Colonic mucosa (tissue), 4 donors: Measurements from ENCODE around the gene KRT35. TPM values are rescaled to one million over a fixed set of nuclear protein-coding genes. Genes with fewer than 3 reads are reported as not detected.

ENCODE experiments used
- DNase-seq: peaks from one replicate; pipeline ENCODE4 v3.0.0-alpha.2; 2020
- H3K27ac ChIP-seq: fragments of 200-600 bp; one replicate; pipeline ENCODE4 v1.8.0; 2021
- H3K27me3 ChIP-seq: fragments of 200-600 bp; one replicate; pipeline ENCODE4 v1.8.0; 2021
- H3K36me3 ChIP-seq: fragments of 200-600 bp; one replicate; pipeline ENCODE4 v1.8.0; 2021
- H3K4me1 ChIP-seq: fragments of 200-600 bp; one replicate; pipeline ENCODE4 v1.8.0; 2021; ENCODE audit warnings: mild to moderate bottlenecking
- H3K4me3 ChIP-seq: fragments of 200-600 bp; one replicate; pipeline ENCODE4 v1.8.0; 2021
- H3K9ac ChIP-seq, 2 donors: one replicate each; pipeline ENCODE4 v1.7.0; 2013; ENCODE audit warnings: control low read depth in 2 of 2, low read depth in 2 of 2, low read length in 2 of 2
- H3K9me3 ChIP-seq: fragments of 200-600 bp; one replicate; pipeline ENCODE4 v1.8.0; 2021
- CTCF ChIP-seq: fragments of 200-600 bp; IDR thresholded peaks from one replicate; pipeline ENCODE4 v1.8.0; 2022; ENCODE audit warnings: antibody characterized with exemption, mild to moderate bottlenecking
- intact Hi-C: fragments of 100-400 bp; cut with DNase I; formaldehyde crosslinking; loops from one replicate; pipeline ENCODE4 v1.14.1; 2022
- total RNA-seq, 2 donors: library from RNA; stranded (reverse); fragmentation: NEBNext Ultra II Directional in 1 of 2; extraction: Animal tissue kit (Norgen Biotek cat#: 25700) in 1 of 2; gene quantifications; one replicate each; pipeline ENCODE4 v1.2.1, GENCODE V29; 2021
- donor health status: healthy.
- donor health status: DM: no; HTN: no; CAD: no.
- donor health status: DM: no; HTN: no; CAD: no.

Gene KRT35
- total RNA-seq, 2 donors from 2014 or later: not detected

DNA sequence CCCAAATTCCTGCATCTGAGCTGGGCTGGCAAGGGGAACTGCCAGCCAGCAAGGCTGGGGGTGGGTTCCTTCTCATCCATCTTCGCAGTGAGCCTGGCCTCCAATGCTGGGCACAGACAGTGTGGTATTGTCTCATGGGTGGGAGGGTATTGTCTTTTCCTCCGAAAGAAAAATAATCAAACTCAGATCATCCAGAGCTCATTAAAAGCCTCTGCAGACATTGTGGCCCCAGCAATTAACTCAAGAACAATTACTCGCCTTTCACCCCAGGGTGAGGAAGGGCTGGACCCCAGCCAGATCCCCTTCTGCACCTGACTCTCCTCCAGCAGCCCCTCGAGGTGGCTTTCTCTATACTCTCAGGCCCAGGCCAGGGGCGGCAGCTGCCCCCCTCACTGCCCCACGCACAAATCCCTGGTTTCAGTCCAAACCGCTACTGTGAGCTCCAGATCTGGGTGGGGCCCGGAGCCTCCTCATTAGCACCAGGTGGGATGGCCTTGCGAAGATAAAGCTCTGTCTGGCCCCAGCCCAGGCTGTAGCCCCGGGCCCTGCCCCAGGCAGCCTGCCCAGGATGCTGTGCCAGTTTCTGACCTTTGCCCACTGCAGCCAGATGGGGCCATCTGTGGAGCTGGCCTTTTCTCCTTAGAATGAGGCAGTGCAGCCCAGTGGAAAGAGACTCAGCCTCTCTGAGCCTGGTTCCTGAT lies 40.0 kb upstream of the KRT35 start:
- Histone ChIP-seq H3K9me3 (no peaks in the 10 kb centered on the region), H3K27me3 (no peaks in the 10 kb centered on the region), H3K9ac (peak overlapping the region in 1 of 2 donors; percentile 66), H3K4me1 (peaks cover 20% of the 10 kb centered on the region), H3K27ac (peak overlapping the region; percentile 82), H3K4me3 (no peak overlapping the region), H3K36me3 (no peaks in the 10 kb centered on the region)
- TF ChIP-seq CTCF: no peak
- intact Hi-C loops: no loop called here
- DNase-seq: peak; percentile 78

DNA sequence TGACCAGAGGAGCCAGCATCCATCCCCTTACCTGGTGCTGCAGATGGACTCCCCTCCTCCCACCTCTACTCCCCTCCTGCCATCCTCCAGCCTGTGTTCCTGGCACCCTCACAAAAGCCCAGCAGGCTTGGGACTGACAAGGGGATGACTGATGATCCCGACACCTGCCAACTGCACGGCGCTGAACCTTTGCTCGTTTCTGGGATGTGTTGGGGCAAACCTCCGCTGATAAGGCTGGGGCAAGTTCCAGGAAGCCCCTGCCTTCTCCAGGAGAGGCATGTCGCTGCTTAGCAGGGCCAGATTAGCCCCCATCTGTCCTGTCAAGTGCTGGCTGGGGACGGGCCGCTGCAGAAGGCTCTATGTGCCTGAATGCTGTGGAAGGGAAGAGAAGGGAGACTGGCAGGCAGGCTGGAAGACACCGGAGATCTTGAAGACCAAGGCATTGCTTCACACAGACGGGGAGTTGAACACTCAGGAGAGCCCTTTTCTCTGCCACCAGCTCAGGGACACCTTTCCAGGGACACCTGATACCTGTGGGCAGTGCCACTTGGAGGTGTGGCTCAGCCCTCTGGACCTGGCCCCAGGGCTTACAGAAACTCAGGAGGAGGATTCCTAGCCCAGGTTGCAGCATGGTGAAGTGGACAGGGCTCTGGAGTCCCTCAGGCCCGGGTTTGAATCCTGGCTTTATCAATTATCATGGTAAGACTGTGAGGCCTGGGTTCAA lies 38.7 kb upstream of the KRT35 start:
- H3K9ac ChIP-seq: no peak overlapping the region

GRCh38 chr17:41518789-41519449 lies 38.0 kb upstream of the KRT35 start, which contains the start of gene KRT15:
Gene KRT15, minus strand, starts transcription at chr17:41518890. Its CDS starts 63 bp downstream, at chr17:41518827.
- H3K4me3 ChIP-seq: no peak within 1 kb of the TSS
- H3K9me3 ChIP-seq: no peaks in the 10 kb centered on the region
- intact Hi-C loops: no loop called here
- TF ChIP-seq CTCF: no peak
- H3K4me1 ChIP-seq: peaks cover 16% of the 10 kb centered on the region
- peak within 1 kb of the TSS; percentile 12 for H3K27ac ChIP-seq
- H3K27me3 ChIP-seq: no peaks in the 10 kb centered on the region
- no peak within 1 kb of the TSS for H3K9ac ChIP-seq
- H3K36me3 ChIP-seq: no peaks in the 10 kb centered on the region
- no peak for DNase-seq

More for the DNA sequence above, 38.7 kb upstream of the KRT35 start:
- Histone ChIP-seq H3K36me3 (no peaks in the 10 kb centered on the region), H3K9me3 (no peaks in the 10 kb centered on the region), H3K4me1 (peaks cover 20% of the 10 kb centered on the region), H3K4me3 (no peak overlapping the region), H3K27me3 (no peaks in the 10 kb centered on the region), H3K27ac (peak overlapping the region; percentile 12)
- DNase-seq: no peak
- TF ChIP-seq CTCF: no peak
- intact Hi-C loops: no loop called here

GRCh38 chr17:41518031-41518430 lies 37.1 kb upstream of the KRT35 start:
- TF ChIP-seq CTCF: no peak
- Histone ChIP-seq H3K4me3 (no peak overlapping the region), H3K36me3 (no peaks in the 10 kb centered on the region), H3K27me3 (no peaks in the 10 kb centered on the region), H3K4me1 (peaks cover 16% of the 10 kb centered on the region), H3K9ac (no peak overlapping the region), H3K27ac (no peak overlapping the region), H3K9me3 (no peaks in the 10 kb centered on the region)
- no peak for DNase-seq
- intact Hi-C loops: no loop called here

- no peaks in the 10 kb centered on the region for H3K9me3 ChIP-seq
- no peaks in the 10 kb centered on the region for H3K27me3 ChIP-seq
- intact Hi-C loops: no loop called here
- H3K36me3 ChIP-seq: no peaks in the 10 kb centered on the region
- no peak for TF ChIP-seq CTCF
- H3K4me1 ChIP-seq: peaks cover 10% of the 10 kb centered on the region
- no peak overlapping the region for H3K9ac ChIP-seq
- no peak for DNase-seq
- no peak overlapping the region for H3K27ac ChIP-seq
- no peak overlapping the region for H3K4me3 ChIP-seq
Observed at GRCh38 chr17:41516830-41517283, 35.9 kb upstream of the KRT35 start.
